RWPE1 (cell line): ENCODE data around the gene MYH14.

Source experiments
- CTCF ChIA-PET: fragments of 350-600 bp; sonication (Branson Sonifier 250); formaldehyde crosslinking; extraction: SDS; loops from one replicate; lab custom pipeline; 2021; lab: Yijun Ruan, JAX
- POLR2A ChIA-PET: fragments of 400-600 bp; formaldehyde crosslinking; extraction: SDS; loops from one replicate; lab custom pipeline; 2020; ENCODE audit warnings: antibody characterized with exemption; ENCODE audit not compliant: low non-redundant PET; lab: Yijun Ruan, JAX
- DNase-seq: peaks from one replicate; pipeline ENCODE4 v3.0.0; 2012; ENCODE audit warnings: low spot score
- H3K27ac ChIP-seq: fragments of 450-650 bp; 2 replicates; pipeline ENCODE4 v1.5.1; 2017
- TF ChIP-seq, protein P1 (sequence below): fragments of 450-650 bp; conservative IDR thresholded peaks from 2 replicates; pipeline ENCODE4 v1.5.1; 2017; ENCODE audit warnings: low read depth, mild to moderate bottlenecking

The MYH14 gene

GRCh38 chr19:50303558-50303957 is 100.1 kb downstream of the MYH14 start:
- CTCF ChIA-PET: no interaction called here
- no peak overlapping the region for H3K27ac ChIP-seq
- DNase-seq: no peak
- TF ChIP-seq, protein P1, sequence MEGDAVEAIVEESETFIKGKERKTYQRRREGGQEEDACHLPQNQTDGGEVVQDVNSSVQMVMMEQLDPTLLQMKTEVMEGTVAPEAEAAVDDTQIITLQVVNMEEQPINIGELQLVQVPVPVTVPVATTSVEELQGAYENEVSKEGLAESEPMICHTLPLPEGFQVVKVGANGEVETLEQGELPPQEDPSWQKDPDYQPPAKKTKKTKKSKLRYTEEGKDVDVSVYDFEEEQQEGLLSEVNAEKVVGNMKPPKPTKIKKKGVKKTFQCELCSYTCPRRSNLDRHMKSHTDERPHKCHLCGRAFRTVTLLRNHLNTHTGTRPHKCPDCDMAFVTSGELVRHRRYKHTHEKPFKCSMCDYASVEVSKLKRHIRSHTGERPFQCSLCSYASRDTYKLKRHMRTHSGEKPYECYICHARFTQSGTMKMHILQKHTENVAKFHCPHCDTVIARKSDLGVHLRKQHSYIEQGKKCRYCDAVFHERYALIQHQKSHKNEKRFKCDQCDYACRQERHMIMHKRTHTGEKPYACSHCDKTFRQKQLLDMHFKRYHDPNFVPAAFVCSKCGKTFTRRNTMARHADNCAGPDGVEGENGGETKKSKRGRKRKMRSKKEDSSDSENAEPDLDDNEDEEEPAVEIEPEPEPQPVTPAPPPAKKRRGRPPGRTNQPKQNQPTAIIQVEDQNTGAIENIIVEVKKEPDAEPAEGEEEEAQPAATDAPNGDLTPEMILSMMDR: no peak
- POLR2A ChIA-PET: no interaction called here

DNA sequence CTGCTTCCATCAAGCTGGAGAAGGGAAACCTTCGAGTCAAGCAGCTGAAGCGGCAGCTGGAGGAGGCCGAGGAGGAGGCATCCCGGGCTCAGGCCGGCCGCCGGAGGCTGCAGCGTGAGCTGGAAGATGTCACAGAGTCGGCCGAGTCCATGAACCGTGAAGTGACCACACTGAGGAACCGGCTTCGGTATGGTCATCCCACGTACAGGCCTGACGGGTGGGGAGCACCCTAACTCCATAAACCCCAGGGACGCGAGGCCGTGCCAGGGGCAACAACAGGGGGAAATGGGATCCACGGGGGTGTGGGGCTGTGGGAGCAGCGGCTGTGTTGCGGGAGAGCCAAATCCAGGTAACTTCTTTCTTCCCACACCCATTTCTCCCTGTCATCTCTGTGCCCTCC is 105.6 kb downstream of the MYH14 start:
- TF ChIP-seq, protein P1: no peak
- ChIA-PET POLR2A (no interaction called here), CTCF (no interaction called here)
- H3K27ac ChIP-seq: no peak overlapping the region
- no peak for DNase-seq

- no peak overlapping the region for H3K27ac ChIP-seq
- ChIA-PET CTCF (interaction anchor here (0.6 to 1.0 kb wide), 2 partner anchors 69 to 859 kb away, joined by 3 read pairs; no protein-coding TSS in a partner anchor), POLR2A (no interaction called here)
- no peak for DNase-seq
- TF ChIP-seq, protein P1: no peak
Measured at GRCh38 chr19:50309396-50310125, 106.1 kb downstream of the MYH14 start.

DNA sequence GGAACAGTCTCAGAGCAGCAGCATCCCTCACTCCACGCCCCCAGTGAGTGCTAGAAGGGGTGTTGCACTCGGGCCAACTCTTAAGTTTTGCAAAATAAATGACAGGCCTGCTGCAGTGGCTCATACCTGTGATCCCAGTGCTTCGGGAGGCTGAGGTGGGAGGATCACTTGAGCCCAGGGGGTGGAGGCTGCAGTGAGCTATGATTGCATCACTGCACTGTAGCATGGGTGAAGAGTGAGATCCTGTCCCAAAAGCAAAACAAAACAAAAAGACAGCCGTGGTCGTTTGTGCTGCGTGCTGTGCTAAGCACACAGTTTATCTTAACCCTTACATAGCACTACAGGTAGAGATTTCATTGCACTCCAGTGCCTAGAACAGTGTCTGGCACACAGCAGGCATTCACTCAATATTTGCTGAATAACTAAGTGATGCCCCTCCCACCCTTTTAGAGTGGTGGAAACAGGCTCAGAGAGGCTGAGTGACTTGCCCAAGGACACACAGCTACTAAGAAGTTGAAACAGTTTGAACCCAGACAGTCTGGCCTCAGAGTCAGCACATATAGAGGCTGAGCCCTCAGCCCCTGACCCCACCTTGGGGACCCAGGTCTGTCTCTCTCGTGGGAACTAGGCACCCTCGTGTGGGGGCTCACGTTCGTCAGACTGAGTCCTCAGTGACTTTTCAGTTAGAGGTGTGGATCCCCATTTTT is 107.5 kb downstream of the MYH14 start:
- TF ChIP-seq, protein P1: no peak
- H3K27ac ChIP-seq: no peak overlapping the region
- DNase-seq: no peak
- ChIA-PET POLR2A (no interaction called here), CTCF (interaction anchor here (0.6 kb wide), 1 partner anchor 9 kb away, joined by 4 read pairs; no protein-coding TSS in a partner anchor)

- CTCF ChIA-PET: interaction anchor here (0.6 to 1.4 kb wide), 5 partner anchors 8 to 53 kb away, joined by 3 to 5 read pairs (median 4); no protein-coding TSS in a partner anchor
- POLR2A ChIA-PET: no interaction called here
- DNase-seq: no peak
- no peak overlapping the region for H3K27ac ChIP-seq
- TF ChIP-seq, protein P1: no peak
Measured at GRCh38 chr19:50311723-50312635, 108.6 kb downstream of the MYH14 start.
